SH-SY5Y (cell line): ENCODE data around the gene FCER2.

Experiments used
- GATA2 ChIP-seq: IDR thresholded peaks from 2 replicates; pipeline ENCODE4 v1.6.1; 2011; ENCODE audit warnings: mild to moderate bottlenecking, low read depth, low read length
- GATA3 ChIP-seq: IDR thresholded peaks from 2 replicates; pipeline ENCODE4 v1.6.1; 2011; ENCODE audit warnings: low read depth, mild to moderate bottlenecking, low read length, moderate library complexity

DNA sequence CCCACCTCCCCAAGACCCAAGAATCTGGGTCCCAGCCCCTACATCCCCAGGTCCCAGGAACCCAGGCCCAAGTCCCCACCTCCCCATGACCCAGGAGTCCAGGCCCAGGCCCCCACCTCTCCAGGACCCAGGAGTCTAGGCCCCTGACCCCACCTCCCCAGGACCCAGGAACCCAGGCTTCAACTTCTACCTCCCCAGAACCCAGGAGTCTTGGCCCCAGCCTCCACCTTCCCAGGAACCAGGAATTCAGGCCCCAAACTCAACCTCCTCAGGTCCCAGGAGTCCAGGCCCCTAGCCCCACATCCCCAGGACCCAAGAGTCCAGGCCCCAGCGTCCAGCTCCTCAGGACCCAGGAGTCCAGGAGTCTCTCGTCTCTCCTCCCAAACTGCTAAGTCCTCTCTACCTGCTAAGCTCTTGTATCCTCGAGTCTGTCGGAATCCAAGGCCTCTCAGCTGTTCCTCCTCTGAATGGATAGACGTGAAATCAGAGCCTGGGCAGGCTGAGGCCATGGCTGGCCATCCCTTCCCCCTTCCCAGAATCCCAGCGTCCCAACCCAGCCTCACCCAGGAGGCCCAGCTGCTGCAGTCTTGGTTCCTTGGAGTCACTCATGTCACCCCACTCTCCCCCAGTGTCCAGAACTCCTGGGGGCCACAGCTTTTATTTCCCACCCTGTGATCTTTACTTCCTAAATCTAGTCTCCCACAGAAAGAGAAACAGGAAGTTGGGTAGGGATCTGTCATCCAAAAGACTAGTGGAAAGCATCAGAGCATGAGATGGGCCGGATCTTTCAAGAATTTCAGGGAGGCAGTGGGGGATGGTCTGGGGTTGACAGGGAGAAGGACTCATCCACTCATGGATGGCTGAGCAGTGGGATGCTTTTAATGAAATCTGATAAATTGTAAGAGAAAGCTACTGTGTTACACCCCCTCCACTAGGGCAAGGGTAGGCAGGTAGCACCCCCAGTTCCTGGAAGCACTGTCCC lies 45.3 kb upstream of the FCER2 start, which contains the start of gene CD209:
- TF ChIP-seq GATA2: no peak
- no peak for TF ChIP-seq GATA3
